OCI-LY1 (cell line): ENCODE measurements around the gene RNFT2.

Experiments used
- H2AFZ ChIP-seq: fragments of 200-600 bp; sonication (generic), shearing (Covaris generic); 2 replicates; pipeline ENCODE4 v1.6.0; 2014; ENCODE audit warnings: antibody characterized with exemption, mild to moderate bottlenecking, low read length
- H3F3A ChIP-seq: fragments of 200-600 bp; sonication (generic), shearing (Covaris generic); 2 replicates; pipeline ENCODE4 v1.6.0; 2014; ENCODE audit warnings: mild to moderate bottlenecking, antibody characterized with exemption, low read length, moderate library complexity; ENCODE audit not compliant: insufficient read depth
- H3K27ac ChIP-seq: fragments of 200-600 bp; sonication (generic); 2 replicates; pipeline ENCODE4 v1.5.1; 2014; ENCODE audit warnings: low read length, mixed run types, mild to moderate bottlenecking, low read depth; ENCODE audit not compliant: poor library complexity, severe bottlenecking
- H3K27me3 ChIP-seq: fragments of 200-600 bp; sonication (generic); 2 replicates; pipeline ENCODE4 v1.6.0; 2014; ENCODE audit warnings: antibody characterized with exemption, mild to moderate bottlenecking, low read length, moderate library complexity; ENCODE audit not compliant: insufficient read depth
- H3K36me3 ChIP-seq: fragments of 200-600 bp; sonication (generic); 2 replicates; pipeline ENCODE4 v1.6.1; 2014; ENCODE audit warnings: mild to moderate bottlenecking, antibody characterized with exemption, low read length, moderate library complexity, mixed read lengths; ENCODE audit not compliant: insufficient read depth
- H3K4me1 ChIP-seq: fragments of 200-600 bp; sonication (generic); 2 replicates; pipeline ENCODE4 v1.5.1; 2014; ENCODE audit warnings: mild to moderate bottlenecking, low read length, moderate library complexity; ENCODE audit not compliant: insufficient read depth, severe bottlenecking
- H3K4me2 ChIP-seq: fragments of 200-600 bp; sonication (generic), shearing (Covaris generic); 2 replicates; pipeline ENCODE4 v1.6.1; 2014; ENCODE audit warnings: low read length
- H3K4me3 ChIP-seq: fragments of 200-600 bp; sonication (generic); 2 replicates; pipeline ENCODE4 v1.5.1; 2014; ENCODE audit warnings: low read length, low read depth, mild to moderate bottlenecking, mixed read lengths; ENCODE audit not compliant: poor library complexity, severe bottlenecking
- H3K79me2 ChIP-seq: fragments of 200-600 bp; shearing (Covaris generic); 2 replicates; pipeline ENCODE4 v1.6.1; 2016; ENCODE audit warnings: mixed run types, low read length, mixed read lengths; ENCODE audit not compliant: insufficient read depth
- H3K9ac ChIP-seq: fragments of 200-600 bp; sonication (generic), shearing (Covaris generic); 2 replicates; pipeline ENCODE4 v1.6.1; 2014; ENCODE audit warnings: mild to moderate bottlenecking, low read length, mixed read lengths
- H3K9me2 ChIP-seq: fragments of 200-600 bp; sonication (generic), shearing (Covaris generic); 2 replicates; pipeline ENCODE4 v1.6.1; 2014; ENCODE audit warnings: low read depth, mild to moderate bottlenecking, low read length, mixed read lengths
- H3K9me3 ChIP-seq: fragments of 200-600 bp; shearing (Covaris generic); 2 replicates; pipeline ENCODE4 v1.6.1; 2014; ENCODE audit warnings: low read length, mixed read lengths
- H4K20me1 ChIP-seq: fragments of 200-600 bp; sonication (generic), shearing (Covaris generic); 2 replicates; pipeline ENCODE4 v1.6.0; 2016; ENCODE audit warnings: mild to moderate bottlenecking, low read length; ENCODE audit not compliant: insufficient read depth
- CTCF ChIP-seq: fragments of 200-600 bp; sonication (generic), shearing (Covaris generic); IDR thresholded peaks from 2 replicates; pipeline ENCODE4 v1.5.1; 2017; ENCODE audit warnings: mild to moderate bottlenecking, antibody characterized with exemption, low read length, moderate library complexity, mixed read lengths
- EZH2 ChIP-seq: fragments of 200-600 bp; sonication (generic), shearing (Covaris generic); IDR thresholded peaks from 2 replicates; pipeline ENCODE4 v1.8.0; 2017; ENCODE audit warnings: borderline replicate concordance, mixed run types, mild to moderate bottlenecking, antibody characterized with exemption, low read length, moderate library complexity, mixed read lengths

RNFT2 gene

GRCh38 chr12:116779597-116779996 lies 41.5 kb downstream of the RNFT2 start:
- no peaks in the 10 kb centered on the region for H3K27me3 ChIP-seq
- H3K9me3 ChIP-seq = no peaks in the 10 kb centered on the region
- H4K20me1 ChIP-seq = no peaks in the 10 kb centered on the region
- H3K4me3 ChIP-seq = no peak overlapping the region
- H3F3A ChIP-seq = no peaks in the 10 kb centered on the region
- no peak overlapping the region for H3K4me2 ChIP-seq
- no peaks in the 10 kb centered on the region for H3K79me2 ChIP-seq
- no peaks in the 10 kb centered on the region for H3K4me1 ChIP-seq
- H2AFZ ChIP-seq = no peak overlapping the region
- H3K27ac ChIP-seq = no peak overlapping the region
- no peaks in the 10 kb centered on the region for H3K9me2 ChIP-seq
- peaks cover 51% of the 10 kb centered on the region for H3K36me3 ChIP-seq
- no peak for TF ChIP-seq EZH2
- TF ChIP-seq CTCF = no peak
- no peak overlapping the region for H3K9ac ChIP-seq

- Histone ChIP-seq H3K9ac (no peak overlapping the region), H3K79me2 (no peaks in the 10 kb centered on the region), H2AFZ (no peak overlapping the region), H3K9me3 (no peaks in the 10 kb centered on the region), H3K4me3 (no peak overlapping the region), H4K20me1 (no peaks in the 10 kb centered on the region), H3K36me3 (peaks cover 61% of the 10 kb centered on the region), H3F3A (no peaks in the 10 kb centered on the region), H3K4me1 (no peaks in the 10 kb centered on the region), H3K27me3 (no peaks in the 10 kb centered on the region), H3K27ac (no peak overlapping the region), H3K4me2 (no peak overlapping the region), H3K9me2 (no peaks in the 10 kb centered on the region)
- TF ChIP-seq EZH2 (no peak), CTCF (no peak)
These were observed 42.8 kb downstream of the RNFT2 start for GRCh38 chr12:116780942-116781341.

GRCh38 chr12:116783525-116784237 lies 45.6 kb downstream of the RNFT2 start:
- H3K9me3 ChIP-seq = no peaks in the 10 kb centered on the region
- no peak overlapping the region for H2AFZ ChIP-seq
- H3F3A ChIP-seq = no peaks in the 10 kb centered on the region
- H3K4me3 ChIP-seq = no peak overlapping the region
- H3K9me2 ChIP-seq = no peaks in the 10 kb centered on the region
- no peaks in the 10 kb centered on the region for H3K27me3 ChIP-seq
- no peak overlapping the region for H3K9ac ChIP-seq
- peaks cover 88% of the 10 kb centered on the region for H3K36me3 ChIP-seq
- H3K4me1 ChIP-seq = no peaks in the 10 kb centered on the region
- no peaks in the 10 kb centered on the region for H4K20me1 ChIP-seq
- TF ChIP-seq EZH2 (no peak), CTCF (no peak)
- H3K27ac ChIP-seq = no peak overlapping the region
- H3K4me2 ChIP-seq = no peak overlapping the region
- no peaks in the 10 kb centered on the region for H3K79me2 ChIP-seq
